ENCODE measurements around the gene STRBP. TPM values are rescaled to one million over a fixed set of nuclear protein-coding genes. Genes with fewer than 3 reads are reported as not detected.

Gene STRBP
- total RNA-seq, 4 donors from 2014 or later, result 6.0 to 9.3 (median 8.1) TPM

DNA sequence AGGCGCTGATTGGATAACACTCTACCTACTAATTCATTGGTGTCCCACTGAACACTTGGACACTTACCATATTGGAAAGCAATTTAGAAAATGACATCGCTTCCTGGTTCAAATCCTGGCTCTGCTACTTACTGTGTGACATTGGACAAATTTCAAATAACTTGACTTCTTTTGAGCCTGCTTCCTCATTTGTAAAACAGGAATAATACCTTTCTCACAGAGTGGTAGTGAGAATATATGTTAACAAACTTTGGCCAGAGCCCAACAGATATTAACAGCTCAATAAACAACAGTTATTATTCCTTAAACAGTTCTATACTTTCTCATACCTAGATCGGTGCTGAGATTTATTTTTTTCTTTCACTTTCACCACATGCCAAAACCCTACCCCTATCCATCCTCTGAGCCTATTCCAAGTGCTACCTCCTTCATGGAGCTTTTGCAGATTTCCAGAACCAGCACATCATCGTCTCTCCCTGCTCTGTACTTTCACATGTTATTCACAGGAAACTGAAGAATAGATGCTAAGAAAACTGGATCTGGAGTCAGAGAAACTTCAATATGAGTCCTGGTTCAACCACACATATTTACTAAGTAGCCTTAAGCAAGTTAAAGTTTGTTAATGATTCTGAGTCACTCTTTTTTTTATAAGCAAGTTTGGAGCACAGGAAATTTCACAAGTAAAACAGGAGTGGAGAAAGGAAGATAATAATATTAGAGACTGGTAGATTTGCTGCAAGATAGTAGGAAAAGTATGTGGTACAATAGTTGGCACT is 92.3 kb downstream of the STRBP start:
- DNase-seq (ENCODE audit: low spot score), result no peak
- TF ChIP-seq, protein P1, sequence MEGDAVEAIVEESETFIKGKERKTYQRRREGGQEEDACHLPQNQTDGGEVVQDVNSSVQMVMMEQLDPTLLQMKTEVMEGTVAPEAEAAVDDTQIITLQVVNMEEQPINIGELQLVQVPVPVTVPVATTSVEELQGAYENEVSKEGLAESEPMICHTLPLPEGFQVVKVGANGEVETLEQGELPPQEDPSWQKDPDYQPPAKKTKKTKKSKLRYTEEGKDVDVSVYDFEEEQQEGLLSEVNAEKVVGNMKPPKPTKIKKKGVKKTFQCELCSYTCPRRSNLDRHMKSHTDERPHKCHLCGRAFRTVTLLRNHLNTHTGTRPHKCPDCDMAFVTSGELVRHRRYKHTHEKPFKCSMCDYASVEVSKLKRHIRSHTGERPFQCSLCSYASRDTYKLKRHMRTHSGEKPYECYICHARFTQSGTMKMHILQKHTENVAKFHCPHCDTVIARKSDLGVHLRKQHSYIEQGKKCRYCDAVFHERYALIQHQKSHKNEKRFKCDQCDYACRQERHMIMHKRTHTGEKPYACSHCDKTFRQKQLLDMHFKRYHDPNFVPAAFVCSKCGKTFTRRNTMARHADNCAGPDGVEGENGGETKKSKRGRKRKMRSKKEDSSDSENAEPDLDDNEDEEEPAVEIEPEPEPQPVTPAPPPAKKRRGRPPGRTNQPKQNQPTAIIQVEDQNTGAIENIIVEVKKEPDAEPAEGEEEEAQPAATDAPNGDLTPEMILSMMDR (IDR thresholded peaks at IDR 0.05), result no peak
- ATAC-seq (ENCODE audit: low FRiP score), result no peak

DNA sequence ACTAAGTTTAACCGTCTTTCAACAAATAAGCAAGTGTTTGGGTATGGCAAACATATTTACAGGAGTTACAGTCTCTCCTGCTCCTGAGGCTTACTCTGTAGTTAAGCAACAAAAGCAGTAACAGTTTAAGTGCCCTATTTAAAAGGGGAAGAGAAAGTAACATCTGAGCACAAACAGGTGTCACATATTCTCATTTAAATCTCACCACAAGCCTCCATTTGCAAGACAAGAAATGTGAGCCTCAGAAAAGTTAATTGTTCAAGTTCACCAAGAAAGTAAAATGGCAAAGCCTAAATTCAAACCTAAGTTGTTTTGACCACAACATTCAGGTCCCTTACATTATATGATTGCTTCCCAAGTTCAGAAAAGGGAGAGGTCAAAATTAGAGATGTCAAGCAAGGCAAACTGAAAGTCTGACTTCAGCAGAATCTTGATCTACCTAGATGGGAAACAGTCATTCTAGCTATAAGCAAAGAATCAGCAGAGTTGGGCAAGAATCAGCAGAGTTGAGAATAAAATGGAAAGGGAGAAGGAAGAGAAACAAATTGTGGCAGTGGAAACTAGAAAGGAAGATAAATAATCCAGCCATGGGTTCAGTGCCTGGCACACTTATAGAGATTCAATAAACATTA is 93.4 kb downstream of the STRBP start:
- no peak for DNase-seq (ENCODE audit: low spot score)
- TF ChIP-seq, protein P1 (IDR thresholded peaks at IDR 0.05), result no peak
- ATAC-seq (ENCODE audit: low FRiP score), result no peak

DNA sequence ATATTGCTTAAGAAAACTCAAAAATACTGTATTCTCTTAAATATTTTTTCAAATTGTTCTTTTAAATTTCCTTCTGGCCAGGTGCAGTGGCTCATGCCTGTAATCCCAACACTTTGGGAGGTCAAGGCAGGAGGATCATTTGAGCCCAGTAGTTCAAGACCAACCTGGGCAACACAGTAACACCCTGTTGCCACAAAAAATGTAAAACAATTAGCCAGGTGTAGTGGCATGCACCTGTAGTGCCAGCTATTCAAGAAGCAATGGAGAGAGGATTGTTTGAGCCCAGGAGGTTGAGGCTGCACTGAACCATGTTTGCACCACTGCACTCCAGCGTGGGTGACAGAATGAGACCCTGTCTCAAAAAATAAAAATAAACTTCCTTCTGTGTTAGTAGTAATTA is 94.3 kb downstream of the STRBP start:
- TF ChIP-seq, protein P1 (IDR thresholded peaks at IDR 0.05), result no peak
- ATAC-seq (ENCODE audit: low FRiP score) (no peak), DNase-seq (ENCODE audit: low spot score) (no peak)

DNA sequence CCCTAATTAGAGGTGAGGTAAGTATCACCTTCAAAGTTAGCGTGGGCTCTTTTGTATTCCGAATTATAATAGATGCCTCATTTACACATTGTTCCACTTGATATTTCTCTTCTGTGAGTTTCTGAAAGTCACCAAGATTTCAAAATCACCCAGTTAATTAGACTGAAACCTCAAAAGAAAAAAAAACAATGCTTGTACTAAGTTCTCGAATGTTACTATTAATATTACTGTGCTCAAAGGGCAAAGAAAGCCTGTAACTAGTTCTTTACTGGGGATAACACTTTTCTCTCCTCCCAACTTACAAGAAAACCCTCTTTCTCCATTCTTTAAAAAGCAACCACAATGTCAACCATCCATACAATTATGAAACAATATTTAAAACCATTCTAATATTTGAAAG is 98.5 kb downstream of the STRBP start:
- TF ChIP-seq, protein P1 (IDR thresholded peaks at IDR 0.05), result no peak
- ATAC-seq (ENCODE audit: low FRiP score) (no peak), DNase-seq (ENCODE audit: low spot score) (no peak)

DNA sequence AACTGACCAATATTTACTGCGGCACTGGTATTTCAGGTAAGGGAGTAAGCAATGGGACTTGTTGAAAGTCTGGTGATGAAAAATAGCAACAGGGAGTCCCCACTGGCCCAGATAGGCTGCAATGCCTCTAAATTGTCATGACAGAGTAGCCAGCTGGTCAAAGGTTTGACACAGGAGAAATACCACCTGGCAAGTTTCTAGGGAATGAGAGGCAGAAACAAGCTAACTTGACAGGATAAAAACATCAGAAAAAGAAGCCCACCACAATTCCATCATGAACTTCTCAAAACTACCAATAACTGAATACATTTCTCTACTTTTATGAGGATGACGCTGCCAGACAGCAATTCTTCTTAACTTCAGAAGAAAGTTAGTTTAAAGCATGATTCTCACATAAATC is 99.8 kb downstream of the STRBP start:
- DNase-seq (ENCODE audit: low spot score) (no peak), ATAC-seq (ENCODE audit: low FRiP score) (no peak)
- TF ChIP-seq, protein P1 (IDR thresholded peaks at IDR 0.05), result no peak

DNA sequence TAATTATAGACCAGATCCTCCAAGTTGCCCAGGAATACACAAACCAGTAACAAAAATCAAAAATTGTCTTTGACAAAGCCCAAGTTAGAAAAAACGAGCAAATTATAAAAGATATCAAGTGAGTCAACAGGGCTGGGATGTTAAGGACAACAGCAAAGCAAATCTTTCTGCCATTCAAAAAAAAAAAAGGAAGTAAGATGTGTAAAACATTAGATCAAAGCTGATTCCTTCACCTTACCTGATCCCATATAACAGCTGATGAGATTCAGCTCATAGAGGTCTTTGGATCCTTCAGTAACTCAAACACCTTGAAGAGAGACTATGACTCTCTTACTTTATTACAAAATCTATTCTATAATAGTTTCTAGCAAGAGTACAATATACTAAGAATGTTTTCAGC is 100.9 kb downstream of the STRBP start:
- no peak for DNase-seq (ENCODE audit: low spot score)
- TF ChIP-seq, protein P1 (IDR thresholded peaks at IDR 0.05), result no peak
- ATAC-seq (ENCODE audit: low FRiP score), result no peak

DNA sequence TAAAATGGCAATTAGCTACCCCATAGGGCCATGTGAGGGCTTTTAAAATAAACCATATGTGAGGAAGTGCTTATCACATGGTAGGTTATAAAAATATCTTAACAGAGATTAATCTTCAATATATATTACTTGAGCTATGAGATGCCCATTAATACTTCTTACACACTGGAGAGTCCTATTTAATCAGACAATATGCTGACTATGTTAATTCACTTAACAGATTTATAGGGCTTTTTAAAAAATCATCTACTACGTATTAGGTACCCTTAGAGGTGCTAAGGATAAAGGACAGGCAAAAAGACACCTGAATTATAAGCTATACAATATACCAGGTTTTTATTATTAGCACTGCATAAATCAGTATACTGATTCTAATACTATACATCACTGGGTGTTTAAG is 102.6 kb downstream of the STRBP start:
- TF ChIP-seq, protein P1 (IDR thresholded peaks at IDR 0.05), result no peak
- DNase-seq (ENCODE audit: low spot score) (no peak), ATAC-seq (ENCODE audit: low FRiP score) (no peak)
